Inflammatory macrophage treated with lipopolysaccharide for 4 hours (primary cell): ENCODE measurements around the gene CCDC169.
"Not testable (repeated sequence)": the region's sequence is repeated elsewhere in the genome, so short reads cannot be mapped to it uniquely, and the experiment has no call there.

Experiments
- DNase-seq: peaks from one replicate; pipeline ENCODE4 v3.0.0-alpha.2; 2020

CCDC169 gene

DNA sequence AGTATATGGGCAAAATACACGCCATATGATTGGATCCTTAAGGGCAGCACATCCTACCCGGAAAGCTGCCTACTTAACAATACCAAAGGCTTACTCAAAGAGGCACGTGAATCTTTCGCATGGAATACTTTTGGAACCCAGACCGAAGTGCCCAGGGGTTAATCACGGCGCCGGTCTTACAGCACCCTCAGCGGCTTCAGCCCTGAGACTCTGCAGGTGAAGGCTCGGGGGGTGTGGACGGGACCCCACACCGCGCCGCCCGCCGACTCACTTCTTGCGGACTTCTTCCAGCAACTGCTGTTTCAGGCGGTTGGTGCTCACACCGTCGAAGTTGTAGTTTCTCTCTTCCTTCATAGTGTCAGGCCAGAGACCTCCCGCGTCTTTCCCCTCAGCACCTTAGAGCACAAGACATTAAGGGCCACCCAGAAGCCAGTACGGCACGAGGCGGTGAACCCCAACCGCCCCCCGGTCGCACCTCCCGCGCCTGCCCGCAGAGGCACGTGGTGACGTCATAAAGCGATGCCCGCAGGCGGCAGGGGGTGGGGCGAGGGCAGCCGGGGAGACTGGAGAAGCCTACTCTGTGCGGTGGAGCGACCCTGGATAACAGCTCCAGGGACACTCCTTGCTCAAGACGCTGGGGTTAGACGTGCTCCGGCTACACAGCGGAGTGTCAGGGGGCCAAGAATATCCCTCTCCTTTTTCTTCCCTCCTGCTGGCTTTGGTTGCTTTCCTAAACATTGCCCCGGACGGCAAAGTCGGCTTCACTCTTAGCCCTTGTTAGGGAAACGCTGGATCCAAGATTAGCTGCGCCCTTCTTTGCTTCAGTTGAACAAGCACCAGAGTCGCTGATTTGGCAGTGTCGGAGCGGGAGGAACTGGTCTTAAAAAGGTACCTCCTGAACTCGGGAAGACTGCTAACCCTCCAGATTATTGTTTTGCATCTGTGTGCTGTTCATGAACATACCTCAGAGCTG, at the start of gene CCDC169:
Gene CCDC169, minus strand, starts transcription at position 449 of the 973 bp plus-strand sequence. Its CDS starts 95 bp downstream, at position 354.
- DNase-seq: peak; percentile 22

DNA sequence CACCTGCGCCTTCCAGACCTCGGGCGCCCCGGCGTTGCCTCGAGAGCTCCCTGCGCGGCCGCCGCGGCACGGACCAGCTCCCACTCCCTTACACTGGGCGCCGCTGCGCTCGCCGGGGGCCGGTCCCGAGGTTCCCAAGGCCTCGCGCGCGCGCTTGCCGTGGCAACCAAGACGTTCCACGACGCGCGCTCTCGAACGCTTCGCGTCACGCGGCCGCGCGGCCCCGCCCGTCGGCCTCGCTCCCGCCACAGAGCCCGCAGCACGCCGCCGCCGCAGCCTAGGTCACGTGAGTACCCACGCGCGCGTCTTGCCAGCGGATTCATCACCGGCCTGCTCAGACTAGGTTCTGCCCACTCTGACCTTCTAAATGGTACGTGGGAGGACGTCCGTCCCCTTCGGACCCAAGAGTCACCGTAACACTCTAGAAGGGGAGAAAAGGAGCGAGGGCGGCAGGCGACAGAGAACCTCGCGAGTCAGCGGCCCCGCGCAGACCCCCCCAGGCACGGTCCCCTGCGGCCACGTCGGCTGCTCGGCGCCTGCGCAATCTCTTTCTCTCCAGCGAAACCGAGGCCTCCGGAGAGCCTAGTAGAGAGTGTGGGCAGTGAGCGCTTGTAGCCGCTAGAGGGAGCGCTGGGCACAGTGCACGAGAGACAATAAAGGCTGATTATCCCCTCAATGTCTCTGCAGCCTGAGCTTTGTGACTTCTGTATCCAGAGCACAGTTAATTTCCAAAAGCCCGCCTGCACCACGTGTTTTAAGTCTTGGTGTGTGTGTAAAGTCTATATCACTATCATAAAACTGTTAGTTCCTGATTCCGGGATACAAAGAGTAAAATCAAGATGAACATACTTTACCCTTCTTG, 48.8 kb upstream of the CCDC169 start, which contains the start of gene SPART:
Gene SPART, minus strand, starts transcription at position 173 of the 862 bp plus-strand sequence. CDS start 10,564 bp downstream, outside the sequence.
- DNase-seq: peak; percentile 97

DNA sequence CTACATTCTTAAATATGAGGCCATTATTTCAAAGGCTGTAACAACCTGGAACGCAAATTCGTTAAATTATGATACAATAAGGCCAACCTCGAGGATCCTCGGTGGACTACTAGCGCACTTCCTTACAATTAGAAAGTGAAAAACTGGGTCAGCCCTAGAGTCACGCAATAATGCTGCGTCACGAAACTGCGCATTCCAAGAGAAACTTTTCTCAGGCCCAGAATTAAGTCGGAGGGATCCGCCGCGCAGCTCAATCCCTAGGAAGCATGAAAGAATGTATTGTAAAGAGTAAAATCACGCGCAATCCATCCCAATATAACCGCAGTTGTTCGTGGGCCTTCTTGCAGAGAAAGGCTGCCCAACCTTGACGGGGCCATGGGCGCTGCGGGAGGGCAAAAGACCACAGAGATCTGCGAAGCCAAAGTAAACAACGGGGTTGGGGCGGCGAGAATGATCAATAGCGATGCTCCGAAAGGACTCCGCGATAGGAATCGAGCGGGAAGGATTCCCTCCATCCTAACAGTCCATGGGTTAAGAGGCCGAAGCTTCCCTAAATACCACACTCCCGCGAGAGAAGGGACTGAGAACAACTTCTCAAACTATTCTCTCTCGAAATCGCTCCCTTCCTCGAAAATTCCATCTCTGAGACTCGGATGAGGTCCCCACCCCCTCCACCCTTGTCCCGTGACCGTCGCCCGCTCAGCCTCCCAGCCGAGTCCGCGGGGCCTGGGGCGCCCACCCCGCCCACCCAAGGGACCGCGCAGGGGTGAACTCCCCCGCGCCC, 48.0 kb upstream of the CCDC169 start:
- DNase-seq: peak; percentile 95

DNA sequence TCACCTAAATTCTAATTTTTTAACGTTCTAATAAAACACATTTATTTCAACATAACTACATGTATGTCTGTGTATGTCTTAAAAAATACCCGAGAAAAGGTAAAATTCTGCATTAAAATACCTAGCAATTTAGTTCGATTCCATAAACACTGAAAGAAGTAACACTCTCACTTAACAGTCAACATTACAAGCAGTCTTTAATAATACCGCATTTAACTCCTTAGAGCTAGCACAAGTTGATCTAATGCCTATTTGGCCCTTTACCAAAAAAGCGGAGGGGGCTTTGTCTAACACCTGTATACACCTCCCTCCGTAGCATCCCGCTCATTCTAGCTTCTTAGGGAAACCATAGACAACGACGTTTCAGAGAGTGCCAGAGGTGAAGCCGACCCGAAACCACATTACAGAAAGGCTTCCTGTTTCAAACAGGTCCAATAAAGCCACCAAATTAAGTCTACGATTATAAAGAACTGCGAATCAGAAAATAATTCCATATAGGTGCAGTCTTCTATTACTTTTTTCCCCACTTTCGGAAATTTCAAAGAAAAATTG, 47.3 kb upstream of the CCDC169 start:
- no peak for DNase-seq

DNA sequence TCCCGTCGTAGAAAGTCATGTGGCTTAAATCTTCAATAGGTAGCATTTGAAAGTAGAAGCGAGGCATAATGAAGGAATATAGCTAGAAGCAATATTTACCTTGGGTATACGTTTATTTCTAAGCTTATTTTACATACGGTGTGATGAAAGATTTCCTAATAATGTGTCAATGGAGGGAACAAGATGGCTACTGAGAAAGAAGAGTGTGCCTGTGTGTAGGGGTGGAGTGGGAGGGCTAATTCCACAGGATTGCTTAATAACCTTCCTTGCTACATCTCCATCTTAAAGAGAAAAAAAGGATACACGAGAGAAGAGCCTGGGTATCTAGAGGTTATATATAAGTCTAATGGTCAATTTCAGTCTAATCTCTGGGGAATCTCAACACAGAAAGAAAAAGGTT, 46.6 kb upstream of the CCDC169 start:
- peak; percentile 86 for DNase-seq

DNA sequence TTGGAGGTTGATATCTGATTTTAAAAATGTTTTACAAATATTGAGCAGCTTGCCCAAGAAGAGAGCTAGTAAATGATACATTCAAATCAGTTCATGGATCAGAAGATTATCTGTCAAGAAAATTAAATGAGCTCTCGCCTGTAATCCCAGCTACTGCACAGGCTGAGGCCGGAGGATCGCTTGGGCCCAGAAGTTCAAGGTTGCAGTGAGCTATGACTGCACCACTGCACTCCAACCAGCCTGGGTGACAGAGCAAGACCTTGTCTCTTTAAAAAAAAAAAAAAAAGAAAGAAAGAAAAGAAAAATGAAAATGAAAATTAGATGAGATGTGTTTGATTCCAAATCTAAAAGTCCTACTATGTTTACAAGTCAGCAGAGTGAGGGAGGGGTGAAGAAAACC, 46.2 kb upstream of the CCDC169 start:
- no peak for DNase-seq

DNA sequence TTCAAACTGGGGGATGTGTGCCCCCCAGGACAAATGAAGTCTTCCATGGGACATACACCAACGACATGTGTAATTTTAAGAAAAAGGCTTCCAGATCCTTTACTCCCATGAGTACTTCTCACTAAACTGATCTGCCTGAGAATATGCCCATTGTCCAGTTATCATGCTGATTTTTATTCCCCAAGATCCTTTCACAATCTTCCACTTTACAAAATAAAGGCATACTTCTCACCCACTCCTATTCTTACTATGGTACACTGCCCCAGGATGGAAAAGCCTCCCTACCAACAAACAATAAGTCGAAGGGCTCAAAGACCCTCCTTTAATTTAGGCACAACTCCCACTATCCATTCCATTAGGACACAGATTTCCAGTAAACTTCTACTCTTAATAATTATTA, 45.1 kb upstream of the CCDC169 start:
- DNase-seq: no peak

DNA sequence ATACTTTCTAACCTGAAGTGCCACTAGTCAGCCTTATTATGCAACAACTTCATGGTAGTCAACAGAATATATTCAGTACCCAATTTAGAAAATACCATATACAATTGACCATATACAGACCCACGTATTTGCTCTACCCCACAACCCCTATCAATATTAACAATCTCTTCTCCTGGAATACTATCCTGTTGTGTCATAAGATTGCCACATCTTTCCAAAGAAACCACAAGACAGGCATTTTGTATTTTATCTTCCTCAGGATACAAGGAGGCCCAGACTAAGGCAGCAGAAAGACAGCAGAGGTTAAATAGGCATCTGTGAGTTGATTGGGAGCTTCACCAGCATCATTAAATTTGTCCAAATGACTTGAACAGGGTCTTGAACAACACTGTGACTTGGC, 44.1 kb upstream of the CCDC169 start:
- DNase-seq: no peak

DNA sequence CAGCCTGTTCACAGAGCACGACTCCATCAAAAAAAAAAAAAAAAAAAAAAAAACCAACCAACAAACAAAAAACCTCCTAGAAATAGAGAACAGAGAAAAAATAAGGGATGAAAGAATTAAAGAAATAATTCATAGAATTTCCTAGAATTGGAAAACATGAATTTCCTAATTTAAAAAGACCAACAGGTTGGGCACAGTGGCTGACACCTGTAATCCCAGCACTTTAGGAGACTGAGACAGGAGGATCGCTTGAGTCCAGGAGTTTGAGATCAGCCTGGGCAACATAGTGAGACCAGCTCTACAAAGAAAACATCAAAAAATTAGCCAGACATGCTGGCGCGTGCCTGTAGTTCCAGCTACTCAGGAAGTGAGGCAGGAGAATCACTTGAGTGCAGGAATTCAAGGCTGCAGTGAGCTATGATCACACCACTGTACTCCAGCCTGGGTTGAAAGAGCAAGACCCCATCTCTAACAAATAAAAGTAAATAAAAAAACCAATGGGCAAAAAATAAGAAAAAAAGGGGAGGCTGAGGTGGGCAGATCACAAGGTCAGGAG, 42.1 kb upstream of the CCDC169 start:
- DNase-seq: no peak

DNA sequence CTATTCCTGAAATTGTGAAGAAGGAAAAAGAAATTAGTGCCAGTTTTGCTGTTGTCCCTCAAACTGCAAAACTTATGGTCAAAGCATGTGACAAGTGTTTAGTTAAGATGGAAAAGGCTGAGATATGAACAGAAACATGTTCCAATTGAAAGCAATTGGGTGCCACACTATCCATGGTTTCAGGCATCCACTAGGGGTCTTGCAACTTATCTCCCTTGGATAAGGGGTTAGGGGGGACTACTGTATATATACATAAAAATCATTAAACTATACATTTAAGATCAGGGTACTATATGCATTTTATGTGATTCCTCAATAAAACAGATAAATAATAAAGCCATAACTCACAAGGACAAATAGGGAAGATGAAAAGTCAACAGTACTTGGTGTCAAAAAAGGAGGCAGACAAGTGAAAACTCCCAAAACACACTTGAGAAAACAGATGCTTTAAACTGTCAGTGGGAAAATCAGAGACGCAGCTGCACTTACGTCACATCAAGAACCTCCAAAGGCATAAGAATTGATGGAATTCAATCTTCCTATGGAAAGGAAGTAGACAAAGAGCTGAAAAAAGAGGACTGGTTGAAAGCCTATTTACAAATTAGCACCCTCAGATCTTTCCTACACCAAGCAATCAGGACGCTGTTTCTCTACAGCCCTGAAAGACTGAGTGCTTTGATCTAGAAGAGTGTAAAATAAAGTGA, 40.5 kb upstream of the CCDC169 start:
- no peak for DNase-seq

DNA sequence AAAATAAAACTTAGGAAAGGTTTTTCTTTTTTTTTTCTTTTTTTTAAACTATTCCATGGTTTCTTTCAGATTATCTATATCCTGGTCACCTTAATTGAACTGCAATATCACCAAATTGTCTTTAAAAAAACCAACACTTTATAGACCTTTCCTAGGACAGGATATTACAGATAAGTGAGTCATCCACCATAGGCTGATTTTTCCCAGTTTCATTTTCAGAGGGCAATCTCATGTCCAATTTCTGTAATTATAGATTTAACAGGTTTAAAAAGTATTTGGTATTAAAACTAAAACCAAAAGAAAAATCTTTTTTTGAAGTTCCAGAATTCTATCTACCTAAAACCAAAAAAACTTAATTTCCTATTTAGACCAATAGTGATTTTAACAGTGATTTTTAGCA, 35.4 kb upstream of the CCDC169 start:
- peak; percentile 75 for DNase-seq

DNA sequence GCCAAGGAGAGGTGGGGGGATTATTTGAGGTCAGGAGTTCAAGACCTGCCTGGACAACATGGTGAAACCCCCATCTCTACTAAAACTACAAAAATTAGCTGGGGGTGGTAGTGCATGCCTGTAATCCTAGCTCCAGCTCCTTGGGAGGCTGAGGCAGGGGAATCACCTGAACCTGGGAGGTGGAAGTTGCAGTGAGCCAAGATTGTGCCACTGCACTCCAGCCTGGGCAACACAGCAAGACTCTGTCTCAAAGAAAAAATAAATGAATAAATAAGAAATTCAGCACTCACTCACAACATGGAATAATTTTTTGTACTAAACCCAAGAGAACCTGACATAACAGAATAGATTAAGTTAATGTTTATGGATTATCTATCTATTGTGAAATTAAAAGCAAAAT, 34.6 kb upstream of the CCDC169 start:
- DNase-seq: not testable (repeated sequence)

DNA sequence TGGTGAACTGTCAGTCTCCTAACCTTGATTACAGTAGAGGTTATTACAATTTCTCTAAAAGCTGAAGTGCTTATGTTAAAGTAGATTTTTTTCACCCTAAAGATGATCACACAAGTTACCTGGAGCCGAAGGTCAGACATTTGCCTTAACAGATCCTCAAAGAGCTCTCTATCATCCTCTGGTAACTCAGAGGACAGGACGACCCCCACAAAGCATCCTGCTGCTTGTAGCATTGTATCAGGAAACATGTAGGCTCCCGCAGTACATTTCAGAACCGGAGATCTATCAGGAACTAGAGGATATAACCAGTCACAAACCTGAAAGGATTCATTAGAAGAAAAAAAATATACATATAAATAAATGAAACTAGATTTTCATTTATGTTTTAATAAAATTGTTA, 33.7 kb upstream of the CCDC169 start:
- no peak for DNase-seq

DNA sequence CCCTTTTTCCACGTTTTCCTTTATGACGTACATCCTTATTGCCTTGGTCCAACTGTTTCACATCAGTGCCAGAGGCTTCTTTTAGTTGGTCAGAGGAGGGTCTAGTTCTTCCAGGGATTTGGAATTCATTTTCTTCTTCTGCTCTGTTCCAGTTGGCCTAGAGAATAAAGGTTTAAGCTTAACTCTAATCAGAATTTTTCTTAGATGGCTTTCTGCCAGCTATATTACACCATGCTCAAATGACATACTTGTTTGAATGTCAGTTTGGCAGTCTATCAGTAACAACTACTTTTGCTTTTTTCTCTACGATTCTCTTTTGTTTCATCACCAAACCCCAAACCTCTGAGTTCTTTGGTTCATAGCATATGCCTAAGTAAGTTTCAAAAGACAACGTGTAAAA, 31.7 kb upstream of the CCDC169 start:
- no peak for DNase-seq

DNA sequence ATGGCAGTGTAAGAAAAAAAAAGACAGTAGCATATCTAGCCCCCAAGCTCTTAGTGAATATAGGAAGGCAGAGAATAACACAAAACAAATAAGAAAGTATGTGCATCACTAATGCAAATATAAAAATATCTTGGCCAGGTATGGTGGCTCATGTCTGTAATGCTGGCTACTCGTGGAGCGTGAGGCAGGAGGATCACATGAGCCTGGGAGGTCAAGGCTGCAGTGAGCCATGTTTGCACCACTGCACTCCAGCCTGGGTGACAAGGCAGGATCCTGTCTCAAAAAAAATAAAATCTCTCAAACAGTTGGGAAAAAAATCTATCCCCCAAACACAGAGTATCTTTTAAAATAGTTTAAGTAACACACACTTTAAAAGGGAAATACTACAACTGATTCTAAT, 31.2 kb upstream of the CCDC169 start:
- no peak for DNase-seq

DNA sequence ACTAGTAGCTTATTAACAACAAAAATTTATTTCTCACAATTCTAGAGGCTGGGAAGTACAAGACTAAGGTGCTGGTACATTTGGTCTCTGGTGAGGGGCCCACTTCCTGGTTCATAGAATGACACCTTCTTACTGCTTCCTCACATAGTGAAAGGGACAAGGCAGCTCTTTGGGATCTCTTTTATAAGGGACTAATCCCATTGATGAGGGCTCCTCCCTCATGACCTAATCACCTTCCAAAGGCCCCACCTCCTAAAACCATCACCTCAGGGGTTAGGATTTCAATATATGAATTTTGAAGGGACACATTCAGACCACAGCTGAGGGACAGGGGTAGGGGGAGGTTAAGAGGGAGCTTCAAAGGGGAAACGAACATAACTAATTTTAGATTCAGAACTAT, 28.3 kb upstream of the CCDC169 start:
- DNase-seq: no peak

DNA sequence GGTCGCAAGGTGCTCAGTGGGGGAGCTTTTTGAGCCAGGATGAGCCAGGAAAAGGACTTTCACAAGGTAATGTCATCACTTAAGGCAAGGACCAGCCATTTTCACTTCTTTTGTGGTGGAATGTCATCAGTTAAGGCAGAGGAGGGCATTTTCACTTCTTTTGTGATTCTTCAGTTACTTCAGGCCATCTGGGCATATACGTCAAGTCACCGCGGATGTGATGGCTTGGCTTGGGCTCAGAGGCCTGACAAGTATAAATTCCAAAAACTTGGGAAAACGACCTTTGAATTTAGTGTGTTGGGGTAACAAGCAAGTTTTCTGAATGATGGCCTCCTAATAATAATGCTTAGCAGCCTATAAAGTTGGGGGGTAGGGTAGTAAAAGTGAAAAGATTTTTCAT, 27.3 kb upstream of the CCDC169 start:
- DNase-seq: not testable (repeated sequence)

DNA sequence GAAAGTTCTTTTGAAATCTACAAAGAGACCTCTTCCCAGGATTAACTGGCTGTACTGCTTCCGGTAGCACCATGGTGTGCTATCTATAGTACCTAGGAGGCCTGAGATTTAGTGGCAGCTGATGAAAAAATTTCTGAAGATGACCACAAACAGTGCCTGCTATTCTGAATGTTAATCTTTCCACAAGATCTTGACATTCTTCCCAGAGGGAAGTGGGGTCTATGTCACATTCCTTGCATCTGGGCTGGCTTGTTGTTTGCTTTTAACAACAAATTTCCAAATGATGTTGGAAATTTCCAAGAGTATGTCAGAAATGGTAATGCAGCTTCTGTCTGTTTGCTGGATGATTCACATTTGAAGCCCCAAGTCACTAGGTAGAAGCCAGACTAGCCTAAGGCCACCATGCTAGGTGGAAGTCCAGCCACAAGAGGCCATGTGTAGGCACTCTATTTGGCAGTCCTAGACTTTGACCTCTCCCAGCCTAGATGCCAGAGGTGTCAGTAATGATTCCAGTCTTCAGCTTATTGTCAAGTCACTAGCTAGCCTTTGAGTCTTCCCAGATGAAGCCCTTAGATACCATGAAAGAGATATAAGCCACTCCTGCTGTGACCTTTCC, 26.4 kb upstream of the CCDC169 start:
- no peak for DNase-seq

DNA sequence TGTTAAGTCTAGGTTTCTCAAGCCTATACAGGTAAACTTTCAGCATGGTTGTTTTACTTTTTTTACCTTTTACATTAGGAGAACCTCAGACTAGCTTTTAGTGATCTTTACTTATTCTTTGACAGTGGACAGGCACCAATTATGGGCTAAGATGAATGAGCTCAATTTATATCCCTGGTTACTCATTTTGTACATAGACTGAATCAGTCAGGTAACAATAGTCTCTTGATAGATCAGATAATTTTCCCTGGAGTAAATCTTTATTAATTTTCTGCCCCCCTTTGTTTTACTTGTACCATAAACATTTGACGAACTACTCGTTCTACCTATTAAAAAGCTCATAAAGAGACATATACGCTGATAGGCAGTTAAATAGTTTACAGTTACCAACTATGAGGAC, 25.8 kb upstream of the CCDC169 start:
- DNase-seq: no peak

DNA sequence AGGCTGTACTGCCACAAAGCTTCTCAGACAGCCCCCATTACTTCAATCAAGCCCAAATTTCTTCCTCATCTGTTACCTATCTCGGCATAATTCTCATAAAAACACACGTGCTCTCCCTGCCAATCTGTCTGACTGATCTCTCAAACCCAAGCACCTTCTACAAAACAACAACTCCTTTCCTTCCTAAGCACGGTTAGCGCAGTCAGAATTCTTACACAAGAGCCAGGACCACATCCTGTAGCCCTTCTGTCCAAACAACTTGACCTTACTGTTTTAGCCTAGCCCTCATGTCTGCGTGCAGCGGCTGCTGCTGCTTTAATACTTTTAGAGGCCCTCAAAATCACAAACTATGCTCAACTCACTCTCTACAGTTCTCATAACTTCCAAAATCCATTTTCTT, 22.2 kb upstream of the CCDC169 start:
- DNase-seq: not testable (repeated sequence)
